Astrocyte (in vitro differentiated cells and primary cell): ENCODE data around the gene MED13L. TPM values are rescaled to one million over a fixed set of nuclear protein-coding genes. Genes with fewer than 3 reads are reported as not detected.

ENCODE experiments used
- DNase-seq: peaks from one replicate; pipeline ENCODE4 v3.0.0-alpha.2; 2010; ENCODE audit warnings: low read depth
- FAIRE-seq: peaks from 2 replicates; lab custom pipeline; 2011; peaks lifted over from hg19 to GRCh38; lab: Jason Lieb, UNC
- H2AFZ ChIP-seq: 2 replicates; pipeline ENCODE4 v1.6.0; 2012; ENCODE audit warnings: low read depth, low read length, inconsistent platforms
- H3K27ac ChIP-seq: 2 replicates; pipeline ENCODE4 v1.5.1; 2011; ENCODE audit warnings: low read depth, low read length, inconsistent platforms
- H3K27me3 ChIP-seq: 2 replicates; pipeline ENCODE4 v1.6.0; 2011; ENCODE audit warnings: low read length, inconsistent platforms; ENCODE audit not compliant: insufficient read depth
- H3K36me3 ChIP-seq: 2 replicates; pipeline ENCODE4 v1.5.1; 2011; ENCODE audit warnings: low read length, inconsistent platforms; ENCODE audit not compliant: insufficient read depth
- H3K4me1 ChIP-seq: 2 replicates; pipeline ENCODE4 v1.5.1; 2011; ENCODE audit warnings: low read length, inconsistent platforms; ENCODE audit not compliant: insufficient read depth
- H3K4me2 ChIP-seq: 2 replicates; pipeline ENCODE4 v1.6.0; 2012; ENCODE audit warnings: low read length, inconsistent platforms
- H3K4me3 ChIP-seq: 2 replicates; pipeline ENCODE4 v1.5.1; 2011; ENCODE audit warnings: low read depth, mild to moderate bottlenecking, low read length, inconsistent platforms; ENCODE audit not compliant: insufficient read depth
- H3K79me2 ChIP-seq: 2 replicates; pipeline ENCODE4 v1.6.0; 2012; ENCODE audit warnings: mild to moderate bottlenecking, low read length, inconsistent platforms; ENCODE audit not compliant: insufficient read depth
- H3K9ac ChIP-seq: 2 replicates; pipeline ENCODE4 v1.6.0; 2012; ENCODE audit warnings: mild to moderate bottlenecking, low read length, inconsistent platforms
- H3K9me3 ChIP-seq: 2 replicates; pipeline ENCODE4 v1.5.1; 2012; ENCODE audit warnings: low read depth, mild to moderate bottlenecking, low read length, inconsistent platforms; ENCODE audit not compliant: insufficient read depth
- H4K20me1 ChIP-seq: 2 replicates; pipeline ENCODE4 v1.6.0; 2012; ENCODE audit warnings: low read length, inconsistent platforms; ENCODE audit not compliant: insufficient read depth
- H3K27ac Mint-ChIP-seq: one replicate; pipeline ENCODE4 v1.8.0; 2021; ENCODE audit warnings: mild to moderate bottlenecking, mixed read lengths; ENCODE audit not compliant: unreplicated experiment
- H3K27me3 Mint-ChIP-seq: one replicate; pipeline ENCODE4 v1.8.0; 2021; ENCODE audit warnings: low read depth, mixed read lengths; ENCODE audit not compliant: unreplicated experiment
- H3K36me3 Mint-ChIP-seq: one replicate; pipeline ENCODE4 v1.8.0; 2021; ENCODE audit warnings: low read depth, mixed read lengths; ENCODE audit not compliant: unreplicated experiment
- H3K4me1 Mint-ChIP-seq: one replicate; pipeline ENCODE4 v1.8.0; 2021; ENCODE audit warnings: low read depth, mixed read lengths; ENCODE audit not compliant: unreplicated experiment
- H3K4me3 Mint-ChIP-seq: one replicate; pipeline ENCODE4 v1.8.0; 2021; ENCODE audit warnings: mild to moderate bottlenecking, moderate library complexity, mixed read lengths; ENCODE audit not compliant: unreplicated experiment
- H3K9me3 Mint-ChIP-seq: one replicate; pipeline ENCODE4 v1.8.0; 2021; ENCODE audit warnings: mild to moderate bottlenecking, mixed read lengths; ENCODE audit not compliant: unreplicated experiment
- CTCF ChIP-seq: IDR thresholded peaks from 2 replicates; pipeline ENCODE4 v1.5.1; 2011; ENCODE audit warnings: low read depth, mild to moderate bottlenecking, inconsistent platforms, low read length, moderate library complexity; ENCODE audit not compliant: insufficient read depth
- EZH2 ChIP-seq: IDR thresholded peaks from 2 replicates; pipeline ENCODE4 v1.6.1; 2012; ENCODE audit warnings: mild to moderate bottlenecking, low read length, inconsistent platforms; ENCODE audit not compliant: insufficient read depth
- total RNA-seq: library from RNA; stranded (reverse); gene quantifications from 2 replicates; pipeline ENCODE4 v1.2.1, GENCODE V29; 2021

Gene MED13L
- total RNA-seq, 1 donor from 2014 or later, result 153 TPM

GRCh38 chr12:116299665-116300328 lies 22.3 kb upstream of the MED13L start:
- Histone ChIP-seq H3K79me2 (no peaks in the 10 kb centered on the region), H4K20me1 (no peaks in the 10 kb centered on the region), H3K27ac (no peak overlapping the region), H3K4me1 (no peaks in the 10 kb centered on the region), H3K9ac (no peak overlapping the region), H3K9me3 (no peaks in the 10 kb centered on the region), H3K4me2 (no peak overlapping the region), H3K4me3 (no peak overlapping the region), H3K27me3 (no peaks in the 10 kb centered on the region), H3K36me3 (no peaks in the 10 kb centered on the region), H2AFZ (no peak overlapping the region)
- H3K36me3 Mint-ChIP-seq, result no peaks in the 10 kb centered on the region
- FAIRE-seq (no peak), DNase-seq (no peak)
- no peak overlapping the region for H3K27ac Mint-ChIP-seq
- H3K9me3 Mint-ChIP-seq, result peaks cover 2% of the 10 kb centered on the region
- H3K4me1 Mint-ChIP-seq, result peaks cover 8% of the 10 kb centered on the region
- H3K4me3 Mint-ChIP-seq, result no peak overlapping the region
- TF ChIP-seq CTCF (no peak), EZH2 (no peak)
- peaks cover 5% of the 10 kb centered on the region for H3K27me3 Mint-ChIP-seq

- FAIRE-seq (no peak), DNase-seq (no peak)
- Histone ChIP-seq H3K9ac (no peak overlapping the region), H3K9me3 (no peaks in the 10 kb centered on the region), H3K36me3 (no peaks in the 10 kb centered on the region), H3K79me2 (no peaks in the 10 kb centered on the region), H3K27ac (no peak overlapping the region), H3K4me2 (no peak overlapping the region), H3K27me3 (no peaks in the 10 kb centered on the region), H2AFZ (no peak overlapping the region), H3K4me3 (no peak overlapping the region), H3K4me1 (no peaks in the 10 kb centered on the region), H4K20me1 (no peaks in the 10 kb centered on the region)
- Mint-ChIP-seq H3K4me3 (no peak overlapping the region), H3K36me3 (no peaks in the 10 kb centered on the region), H3K4me1 (peaks cover 10% of the 10 kb centered on the region), H3K9me3 (peaks cover 2% of the 10 kb centered on the region), H3K27ac (no peak overlapping the region), H3K27me3 (peaks cover 5% of the 10 kb centered on the region)
- no peak for TF ChIP-seq EZH2
- TF ChIP-seq CTCF, result no peak
Observed at GRCh38 chr12:116299064-116299463, 21.6 kb upstream of the MED13L start.

GRCh38 chr12:116298578-116298977 lies 21.1 kb upstream of the MED13L start:
- Mint-ChIP-seq H3K27ac (no peak overlapping the region), H3K9me3 (peaks cover 2% of the 10 kb centered on the region)
- TF ChIP-seq CTCF, result no peak
- no peak for TF ChIP-seq EZH2

More at GRCh38 chr12:116298578-116298977, 21.1 kb upstream of the MED13L start:
- Mint-ChIP-seq H3K27me3 (peaks cover 5% of the 10 kb centered on the region), H3K4me3 (no peak overlapping the region), H3K36me3 (no peaks in the 10 kb centered on the region), H3K4me1 (peaks cover 10% of the 10 kb centered on the region)
- Histone ChIP-seq H3K4me3 (no peak overlapping the region), H3K27ac (no peak overlapping the region), H3K27me3 (no peaks in the 10 kb centered on the region), H3K79me2 (no peaks in the 10 kb centered on the region), H3K9ac (no peak overlapping the region), H3K4me2 (no peak overlapping the region), H2AFZ (no peak overlapping the region), H3K9me3 (no peaks in the 10 kb centered on the region), H4K20me1 (no peaks in the 10 kb centered on the region), H3K36me3 (no peaks in the 10 kb centered on the region), H3K4me1 (no peaks in the 10 kb centered on the region)
- FAIRE-seq, result no peak
- DNase-seq, result no peak
